HEK293 (cell line): Measurements from ENCODE around the gene PRSS22.

Experiments
- SETDB1 ChIP-seq: IDR thresholded peaks from one replicate; pipeline ENCODE4 v1.6.1; 2017; ENCODE audit warnings: mild to moderate bottlenecking, low read length, moderate library complexity, mixed read lengths; ENCODE audit not compliant: insufficient read length
- ZNF221 ChIP-seq: fragments of 450-650 bp; formaldehyde crosslinking; IDR thresholded peaks from 2 replicates; pipeline ENCODE4 v1.5.1; 2017; ENCODE audit warnings: missing biosample characterization, missing genetic modification characterization, borderline replicate concordance

DNA sequence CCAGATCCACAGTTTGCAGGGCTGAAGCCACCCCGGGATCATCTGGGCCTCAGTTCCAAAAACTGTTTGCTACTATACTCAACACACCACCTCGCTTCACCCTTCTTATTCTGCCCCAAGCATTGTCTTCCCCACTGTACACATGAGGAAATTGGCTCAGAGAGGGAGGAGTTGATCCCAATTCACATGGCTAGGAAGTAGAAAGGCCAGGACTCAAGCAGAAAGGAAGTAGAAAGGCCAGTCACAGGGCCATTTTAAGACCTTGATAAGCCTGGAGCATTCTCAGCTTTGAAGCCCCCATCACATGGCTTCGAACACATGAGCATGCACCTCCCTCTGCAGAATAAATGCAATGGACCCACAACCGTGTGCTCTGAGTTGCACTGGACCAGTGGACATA is 7.7 kb upstream of the PRSS22 start:
- TF ChIP-seq SETDB1 (no peak), ZNF221 (tag by site-specific recombination) (no peak)
